Activated CD8-positive, alpha-beta memory T cell treated with anti-CD3 and anti-CD28 coated beads for 36 hours (primary cell): ENCODE results near the gene MINDY4. TPM values are rescaled to one million over a fixed set of nuclear protein-coding genes. Genes with fewer than 3 reads are reported as not detected.
"Not testable (repeated sequence)": the region's sequence is repeated elsewhere in the genome, so short reads cannot be mapped to it uniquely, and the experiment has no call there.

Experiments used
- CTCF ChIA-PET: fragments of 350-600 bp; sonication (Branson Sonifier 250); formaldehyde crosslinking; loops from one replicate; lab custom pipeline; 2021; ENCODE audit warnings: antibody characterized with exemption; lab: Charles Lee
- POLR2A ChIA-PET: fragments of 350-600 bp; sonication (Branson Sonifier 250); formaldehyde crosslinking; loops from one replicate; lab custom pipeline; 2021; ENCODE audit warnings: antibody characterized with exemption; lab: Charles Lee
- total RNA-seq, 2 experiments: library from RNA; stranded (reverse); gene quantifications; one replicate each; pipeline ENCODE4 v1.2.3, GENCODE V29; 2021

Gene MINDY4
- total RNA-seq, 2 experiments from 2014 or later: 2.6 to 3.2 TPM

DNA sequence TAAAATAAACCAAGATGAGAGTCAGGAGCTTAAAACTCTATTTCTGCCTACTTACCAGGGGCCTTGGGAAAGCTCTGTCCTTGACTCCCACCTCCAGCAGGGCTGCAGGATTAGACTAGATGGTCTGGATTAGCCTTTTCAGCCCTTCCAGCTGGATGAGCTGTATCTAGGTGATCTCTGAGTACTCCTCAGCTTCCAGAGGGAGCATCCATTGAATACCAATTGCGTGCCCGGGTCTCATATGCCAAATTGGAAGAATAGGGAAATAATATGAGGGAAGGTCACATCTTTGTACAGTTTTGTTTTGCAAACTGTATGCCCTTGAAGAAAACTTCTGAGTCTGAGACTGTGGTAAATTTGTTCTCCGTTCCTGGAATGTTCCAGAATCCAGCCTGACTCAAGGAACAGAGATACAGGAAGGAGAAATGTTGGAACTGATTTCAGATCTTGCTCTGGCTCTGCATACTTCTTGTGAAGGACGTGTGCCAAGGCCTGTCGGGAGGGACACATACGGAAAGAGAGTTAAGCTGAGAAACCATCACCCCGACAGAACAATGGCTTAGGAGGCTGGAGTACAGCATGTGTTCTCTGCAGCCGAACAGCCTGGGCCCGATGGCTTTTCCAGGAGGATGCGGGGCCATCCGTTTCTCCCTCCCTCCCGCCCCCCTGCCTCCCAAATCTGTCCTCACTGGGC lies 44.9 kb downstream of the MINDY4 start:
- ChIA-PET POLR2A (no interaction called here), CTCF (no interaction called here)

DNA sequence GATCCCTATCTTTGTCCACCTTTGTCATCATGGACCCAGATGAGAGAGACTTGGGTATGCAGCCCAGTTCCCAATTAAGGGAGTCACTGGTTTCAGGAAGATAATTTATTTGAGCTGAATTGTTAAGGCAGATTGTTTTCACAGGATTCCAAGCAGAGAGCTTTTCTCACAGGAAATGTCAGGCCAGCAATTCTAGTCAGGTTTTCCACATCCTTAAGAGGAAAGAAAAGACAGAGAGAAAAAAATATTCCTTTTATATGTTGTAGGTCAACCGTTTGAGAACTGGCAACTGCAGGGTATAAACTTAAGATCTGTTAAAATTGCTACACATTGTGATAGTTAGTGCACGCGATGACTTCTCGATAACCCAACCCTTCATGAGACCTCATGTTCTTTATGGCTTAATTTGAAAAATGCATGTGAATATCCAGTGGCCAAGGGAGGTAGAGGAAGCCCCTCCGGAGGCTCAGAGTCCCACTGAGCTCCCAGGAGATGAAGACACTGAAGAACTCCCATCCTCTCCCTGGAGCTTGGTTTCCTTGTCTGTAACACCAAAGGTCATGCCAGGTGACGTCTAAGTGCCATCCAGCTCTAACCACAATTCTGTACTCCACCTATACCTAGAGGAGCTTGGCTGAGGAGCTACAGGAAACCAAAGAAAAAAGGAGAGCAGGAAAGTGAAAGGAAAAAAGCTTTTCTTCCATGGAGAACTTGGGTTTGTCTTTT lies 45.6 kb downstream of the MINDY4 start:
- ChIA-PET CTCF (no interaction called here), POLR2A (interaction anchor here (0.6 kb wide), 1 partner anchor 15 kb away, joined by 3 read pairs; no protein-coding TSS in a partner anchor)

- CTCF ChIA-PET: no interaction called here
Observed at GRCh38 chr7:30817371-30817767, 46.2 kb downstream of the MINDY4 start.

DNA sequence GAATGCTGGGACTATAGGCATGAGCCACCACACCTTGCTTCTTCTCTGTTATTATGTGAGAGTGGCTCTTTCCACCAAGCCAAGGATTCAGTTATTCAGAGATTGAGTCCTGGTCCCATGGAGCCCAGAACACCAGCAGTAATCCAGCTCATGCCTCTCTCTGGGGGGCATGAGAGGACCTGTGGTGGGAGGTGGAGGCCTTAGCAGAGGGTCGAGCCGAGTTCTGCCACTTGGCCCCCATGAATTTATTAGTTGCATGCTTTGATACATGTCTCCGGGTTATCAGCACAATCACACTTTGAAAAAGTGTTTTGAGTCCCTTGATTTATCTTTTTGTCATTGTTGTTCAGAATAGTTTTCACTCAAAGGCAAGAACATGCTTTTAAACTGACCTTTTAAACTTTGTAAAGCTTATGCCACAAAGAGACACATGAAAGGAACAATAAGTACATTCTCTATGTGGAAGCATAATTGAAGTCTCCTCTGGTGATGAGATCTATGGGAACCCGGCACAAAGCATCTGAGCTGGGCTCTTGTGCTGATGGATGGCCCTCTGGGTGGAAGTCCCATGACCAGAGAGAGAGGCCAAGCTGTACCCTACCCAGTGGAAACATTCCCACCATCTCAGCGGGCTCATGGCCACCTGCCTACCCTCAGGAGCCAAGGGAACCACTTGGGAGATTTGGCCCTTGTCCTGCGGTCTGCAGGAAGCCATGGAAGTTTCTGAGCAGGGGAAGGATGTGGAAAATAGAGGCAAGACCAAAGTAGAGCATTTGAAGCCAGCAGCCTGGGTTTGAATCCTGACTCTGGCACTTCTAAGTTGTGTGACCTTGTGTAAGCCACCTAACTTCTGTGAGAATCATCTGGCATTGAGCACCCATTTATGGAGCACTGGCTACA lies 53.9 kb downstream of the MINDY4 start:
- CTCF ChIA-PET: no interaction called here
- POLR2A ChIA-PET: no interaction called here

More at GRCh38 chr7:30817371-30817767, 46.2 kb downstream of the MINDY4 start:
- POLR2A ChIA-PET: interaction anchor here (0.6 kb wide), 1 partner anchor 16 kb away, joined by 3 read pairs; no protein-coding TSS in a partner anchor

- ChIA-PET POLR2A (no interaction called here), CTCF (no interaction called here)
Observed at GRCh38 chr7:30826181-30826580, 55.0 kb downstream of the MINDY4 start.

GRCh38 chr7:30828591-30828990 lies 57.4 kb downstream of the MINDY4 start:
- ChIA-PET CTCF (no interaction called here), POLR2A (no interaction called here)

- ChIA-PET CTCF (no interaction called here), POLR2A (no interaction called here)
Observed at GRCh38 chr7:30829471-30829870, 58.3 kb downstream of the MINDY4 start.

DNA sequence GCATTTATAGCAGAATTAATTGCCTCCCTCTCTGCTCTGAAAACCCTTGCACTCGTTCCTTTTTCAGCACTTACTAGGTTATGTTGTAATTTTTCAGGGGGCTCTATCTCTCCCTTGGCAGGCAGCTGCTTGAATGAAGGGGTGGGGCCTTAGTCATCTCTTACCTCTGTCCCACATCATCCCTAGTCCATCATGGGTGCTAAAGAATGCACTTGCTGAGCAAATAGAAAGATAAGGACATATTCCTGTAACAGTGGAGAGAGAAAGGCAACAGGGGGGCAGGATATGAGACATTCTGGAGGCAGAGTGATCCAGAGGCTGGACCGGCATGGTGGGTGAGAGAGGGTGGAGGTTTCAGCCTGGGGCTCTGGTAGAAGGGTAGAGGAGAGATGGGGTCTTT lies 60.0 kb downstream of the MINDY4 start:
- ChIA-PET POLR2A (no interaction called here), CTCF (no interaction called here)

DNA sequence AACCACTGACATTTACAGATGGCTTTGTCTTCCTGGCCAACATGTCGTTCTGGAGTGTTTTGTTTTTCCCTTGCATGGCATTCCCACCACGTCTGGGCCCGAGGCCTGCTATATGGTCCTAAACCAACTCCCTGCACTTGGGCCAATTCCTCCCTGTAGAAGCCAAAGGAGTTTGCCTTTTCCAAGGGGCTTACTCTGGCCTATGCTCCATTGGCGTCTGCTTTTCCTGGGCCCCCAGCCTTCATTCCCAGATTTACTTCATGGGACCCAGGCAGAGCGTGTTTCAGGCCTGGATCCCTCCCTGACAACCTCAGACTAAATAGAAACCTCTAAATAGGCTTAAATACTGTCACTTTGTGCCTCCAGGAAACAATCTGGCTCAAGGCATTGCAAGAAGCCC lies 60.7 kb downstream of the MINDY4 start:
- POLR2A ChIA-PET: no interaction called here
- CTCF ChIA-PET: no interaction called here

GRCh38 chr7:30834017-30834674 lies 62.9 kb downstream of the MINDY4 start:
- POLR2A ChIA-PET, CTCF ChIA-PET: not testable (repeated sequence)

DNA sequence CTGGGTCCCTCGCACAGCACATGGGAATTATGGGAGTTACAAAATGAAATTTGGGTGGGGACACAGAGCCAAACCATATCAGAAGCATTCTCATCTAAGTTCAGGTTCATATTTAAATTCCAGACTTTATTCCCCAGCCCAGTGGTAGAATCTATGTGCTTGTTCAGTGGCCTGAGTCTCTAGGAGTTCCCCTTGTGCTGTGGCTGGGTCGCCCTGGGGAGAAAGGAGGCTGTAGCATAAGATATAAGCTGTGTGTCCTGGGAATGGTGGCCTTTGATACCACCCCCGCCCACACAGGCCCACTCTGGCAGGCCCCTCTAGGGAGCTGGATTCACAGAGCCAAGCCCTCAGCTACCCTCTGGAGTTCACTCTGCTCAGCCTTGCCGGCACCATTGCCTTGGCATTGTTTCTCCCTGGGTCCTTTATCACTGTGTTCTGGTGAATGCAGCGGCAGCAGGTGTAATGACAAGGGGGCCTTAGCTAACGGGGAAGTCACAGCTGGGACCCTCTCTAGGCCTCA lies 64.2 kb downstream of the MINDY4 start:
- ChIA-PET CTCF (no interaction called here), POLR2A (no interaction called here)

GRCh38 chr7:30836991-30837390 lies 65.8 kb downstream of the MINDY4 start:
- ChIA-PET CTCF (no interaction called here), POLR2A (no interaction called here)

DNA sequence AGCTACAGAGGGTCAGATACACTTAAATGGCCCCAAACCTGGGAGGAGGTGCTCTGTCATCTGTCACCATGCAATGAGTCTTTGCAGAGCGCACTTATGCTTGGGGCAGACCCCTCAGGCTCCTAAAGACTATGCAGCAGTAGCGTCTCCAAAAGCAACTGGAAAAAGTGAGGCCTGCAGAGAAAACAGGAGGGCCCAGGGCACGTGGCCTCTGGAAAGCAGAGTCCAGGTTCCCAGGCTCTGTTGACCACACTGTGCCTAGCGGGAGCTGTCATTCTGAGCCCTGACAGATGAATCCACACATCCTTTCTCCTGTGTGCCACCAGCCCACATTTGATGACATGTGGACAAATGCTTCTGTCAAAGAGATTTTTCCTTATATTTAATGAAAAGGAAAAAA lies 66.4 kb downstream of the MINDY4 start:
- CTCF ChIA-PET: no interaction called here

DNA sequence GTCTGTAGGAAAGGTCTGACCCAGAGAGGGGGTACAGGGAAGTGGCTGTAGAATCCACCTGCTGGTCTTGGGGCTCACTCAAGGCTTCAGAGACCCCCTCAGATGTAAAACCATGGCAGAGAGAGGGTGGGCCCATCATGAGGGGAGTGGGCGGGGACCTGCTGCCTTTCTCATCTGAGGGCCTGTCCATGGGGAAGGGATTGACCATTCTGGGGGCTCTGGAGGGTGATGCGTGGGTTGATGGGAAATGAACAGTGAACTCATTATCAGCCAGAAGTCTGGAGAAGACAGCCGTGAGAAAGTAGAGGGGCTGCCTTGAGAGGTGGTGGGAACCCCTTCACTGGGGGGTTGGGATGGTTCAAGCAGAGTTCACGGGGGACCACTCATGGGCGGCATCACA lies 66.8 kb downstream of the MINDY4 start:
- POLR2A ChIA-PET: no interaction called here
- CTCF ChIA-PET: no interaction called here

More for the DNA sequence above, 66.4 kb downstream of the MINDY4 start:
- POLR2A ChIA-PET: no interaction called here

- ChIA-PET CTCF (no interaction called here), POLR2A (no interaction called here)
Observed at GRCh38 chr7:30840141-30841024, 69.2 kb downstream of the MINDY4 start.

- ChIA-PET CTCF (no interaction called here), POLR2A (no interaction called here)
Observed at GRCh38 chr7:30841025-30841735, 70.0 kb downstream of the MINDY4 start.

DNA sequence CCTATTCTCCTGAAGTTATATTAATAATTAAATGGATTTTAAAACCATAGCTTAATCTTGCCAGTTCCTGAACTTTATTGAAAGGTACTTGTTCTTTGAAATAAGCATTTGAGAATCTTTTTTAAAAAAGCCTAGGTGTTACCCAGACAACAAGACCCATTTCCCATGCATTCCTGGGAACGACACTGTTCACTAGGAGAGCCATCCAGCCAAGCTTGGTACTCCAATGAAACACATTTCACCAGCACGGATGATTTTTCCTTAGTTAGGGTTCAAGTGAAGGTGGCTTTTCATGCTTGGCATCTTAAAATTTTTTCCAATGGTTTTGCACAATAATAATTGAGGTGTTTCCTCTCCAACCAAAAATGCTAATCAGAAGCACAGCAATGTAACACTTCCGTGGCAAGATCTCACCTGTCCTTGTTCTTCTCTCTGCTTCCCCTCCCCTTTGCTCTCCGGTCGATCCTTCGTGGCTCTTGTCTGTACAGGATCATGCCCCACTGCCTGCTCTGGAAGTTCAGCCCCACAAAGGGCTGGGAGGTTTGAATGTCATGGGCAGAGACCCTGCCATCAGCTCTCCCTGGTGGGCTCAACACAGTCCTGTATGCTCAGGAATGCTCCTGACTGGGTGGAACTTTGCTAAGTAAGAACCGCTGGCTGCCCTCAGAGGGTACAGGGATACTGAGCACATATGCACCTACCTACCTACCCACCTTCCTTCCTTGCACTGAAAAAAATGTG lies 70.8 kb downstream of the MINDY4 start:
- ChIA-PET CTCF (no interaction called here), POLR2A (no interaction called here)
